ENCODE data around the gene RPS6KA2. TPM values are rescaled to one million over a fixed set of nuclear protein-coding genes. Genes with fewer than 3 reads are reported as not detected.
A peak's percentile ranks its signal among the peaks of the same experiment; 100 is the strongest.

Gene RPS6KA2
- total RNA-seq, 4 donors from 2014 or later: 55.4 to 119 (median 76.4) TPM

GRCh38 chr6:166645896-166646295, 18.8 kb upstream of the RPS6KA2 start:
- no peak for ATAC-seq
- Histone ChIP-seq H3K27ac (no peak overlapping the region), H3K36me3 (no peaks in the 10 kb centered on the region), H3K9me3 (peaks cover 0 to 8% (median 0%) of the 10 kb centered on the region in 3 donors), H3K4me1 (no peaks in the 10 kb centered on the region), H3K27me3 (no peaks in the 10 kb centered on the region), H3K4me3 (no peak overlapping the region)
- WGBS, 2 donors (ENCODE audit: low coverage in 1 of 2): 76 to 79% methylated on average over 4 to 5 of the region's 8 CpGs
- TF ChIP-seq EP300 (IDR thresholded peaks at IDR 0.05): no peak
- TF ChIP-seq POLR2AphosphoS5 (IDR thresholded peaks at IDR 0.05): no peak

GRCh38 chr6:166644681-166645080, 17.6 kb upstream of the RPS6KA2 start:
- TF ChIP-seq CTCF (IDR thresholded peaks at IDR 0.05) (no peak), POLR2A (IDR thresholded peaks at IDR 0.05) (no peak), EP300 (IDR thresholded peaks at IDR 0.05) (no peak), POLR2AphosphoS5 (IDR thresholded peaks at IDR 0.05) (no peak)
- 78 to 100% methylated on average over 1 of the region's 1 CpG for WGBS, 2 donors (ENCODE audit: low coverage in 1 of 2)
- Histone ChIP-seq H3K27ac (no peak overlapping the region), H3K9me3 (peaks cover 0 to 8% (median 0%) of the 10 kb centered on the region in 3 donors), H3K4me1 (peaks cover 0 to 12% (median 0%) of the 10 kb centered on the region in 3 donors), H3K27me3 (no peaks in the 10 kb centered on the region), H3K36me3 (no peaks in the 10 kb centered on the region), H3K4me3 (no peak overlapping the region)
- ATAC-seq: no peak

- no peak overlapping the region for H3K27ac ChIP-seq
- H3K9me3 ChIP-seq: peaks cover 0 to 8% (median 0%) of the 10 kb centered on the region in 3 donors
- H3K4me3 ChIP-seq: no peak overlapping the region
- WGBS, 2 donors (ENCODE audit: low coverage in 1 of 2): 68 to 73% methylated on average over 7 of the region's 7 CpGs
- ATAC-seq: no peak
- H3K27me3 ChIP-seq: no peaks in the 10 kb centered on the region
- no peak for TF ChIP-seq POLR2A (IDR thresholded peaks at IDR 0.05)
- no peak for TF ChIP-seq CTCF (IDR thresholded peaks at IDR 0.05)
- TF ChIP-seq EP300 (IDR thresholded peaks at IDR 0.05): no peak
- TF ChIP-seq POLR2AphosphoS5 (IDR thresholded peaks at IDR 0.05): no peak
- peaks cover 0 to 16% (median 0%) of the 10 kb centered on the region in 3 donors for H3K4me1 ChIP-seq
- no peaks in the 10 kb centered on the region for H3K36me3 ChIP-seq
Observed at GRCh38 chr6:166643891-166644590, 17.0 kb upstream of the RPS6KA2 start.

GRCh38 chr6:166642646-166643045, 15.6 kb upstream of the RPS6KA2 start:
- WGBS, 2 donors (ENCODE audit: low coverage in 1 of 2): 92 to 100% methylated on average over 2 to 3 of the region's 3 CpGs
- peaks cover 0 to 8% (median 0%) of the 10 kb centered on the region in 3 donors for H3K9me3 ChIP-seq
- TF ChIP-seq POLR2A (IDR thresholded peaks at IDR 0.05) (no peak), CTCF (IDR thresholded peaks at IDR 0.05) (no peak), POLR2AphosphoS5 (IDR thresholded peaks at IDR 0.05) (no peak), EP300 (IDR thresholded peaks at IDR 0.05) (no peak)
- peaks cover 4% of the 10 kb centered on the region for H3K27me3 ChIP-seq
- no peak overlapping the region for H3K27ac ChIP-seq
- peaks cover 0 to 16% (median 0%) of the 10 kb centered on the region in 3 donors for H3K4me1 ChIP-seq
- no peak overlapping the region for H3K4me3 ChIP-seq
- H3K36me3 ChIP-seq: no peaks in the 10 kb centered on the region
- no peak for ATAC-seq

- H3K36me3 ChIP-seq: no peaks in the 10 kb centered on the region
- peak overlapping the region in 1 of 4 donors; percentile 30 for H3K27ac ChIP-seq
- peaks cover 0 to 8% (median 0%) of the 10 kb centered on the region in 3 donors for H3K9me3 ChIP-seq
- peak overlapping the region in 1 of 2 donors; percentile 5 for H3K4me3 ChIP-seq
- TF ChIP-seq CTCF (IDR thresholded peaks at IDR 0.05) (peak in 1 of 4 experiments; percentile 21), POLR2A (IDR thresholded peaks at IDR 0.05) (no peak)
- peaks cover 4% of the 10 kb centered on the region for H3K27me3 ChIP-seq
- H3K4me1 ChIP-seq: peaks cover 0 to 33% (median 6%) of the 10 kb centered on the region in 3 donors
- ATAC-seq: peak; percentile 65
- WGBS, 2 donors (ENCODE audit: low coverage in 1 of 2): 7 to 27% methylated on average over 10 to 15 of the region's 19 CpGs
Observed at GRCh38 chr6:166640342-166641043, 13.4 kb upstream of the RPS6KA2 start.

Measured in gastroesophageal sphincter (tissue), 4 donors.